Measurements from ENCODE around the gene BCL11A. TPM values are rescaled to one million over a fixed set of nuclear protein-coding genes. Genes with fewer than 3 reads are reported as not detected.
A peak's percentile ranks its signal among the peaks of the same experiment; 100 is the strongest.

The BCL11A gene
- total and polyA plus RNA-seq, 2 of the 13 experiments (the other 11 are each of a cell fraction or from before 2014, with no cell fraction given) = not detected

DNA sequence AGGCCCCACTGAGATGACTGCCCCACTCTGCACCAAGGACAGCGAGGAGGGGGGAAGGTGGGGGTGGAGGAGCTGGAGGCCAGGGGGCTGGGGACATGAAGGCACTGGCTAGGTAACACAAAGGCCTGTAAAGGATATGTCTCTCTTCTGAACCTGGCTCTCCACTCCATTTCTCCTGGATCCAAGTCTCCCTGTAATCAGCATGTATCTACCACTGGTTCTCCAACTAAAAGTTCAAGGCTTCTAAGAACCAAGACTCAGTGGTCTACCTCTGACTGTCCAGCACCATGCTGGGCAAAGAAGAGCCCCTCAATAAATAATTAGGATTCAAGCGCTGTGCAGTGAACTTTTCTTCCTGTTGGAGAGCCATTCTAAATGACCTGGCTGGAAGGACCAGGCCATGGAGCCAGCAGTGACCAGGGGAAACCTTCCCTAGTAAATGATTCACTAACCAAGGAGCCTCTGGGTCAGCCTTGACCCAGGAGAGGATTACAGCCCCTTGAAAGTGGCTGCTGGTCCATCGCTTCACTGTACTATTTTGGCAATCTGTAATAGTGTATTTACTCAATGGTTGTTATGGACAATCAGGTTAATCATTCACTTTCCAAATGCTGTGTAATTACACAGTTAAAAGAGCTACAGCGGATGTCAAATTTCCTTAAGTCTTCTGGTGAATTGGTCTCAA, 73.2 kb downstream of the BCL11A start (continued):
- TF ChIP-seq, protein P1, sequence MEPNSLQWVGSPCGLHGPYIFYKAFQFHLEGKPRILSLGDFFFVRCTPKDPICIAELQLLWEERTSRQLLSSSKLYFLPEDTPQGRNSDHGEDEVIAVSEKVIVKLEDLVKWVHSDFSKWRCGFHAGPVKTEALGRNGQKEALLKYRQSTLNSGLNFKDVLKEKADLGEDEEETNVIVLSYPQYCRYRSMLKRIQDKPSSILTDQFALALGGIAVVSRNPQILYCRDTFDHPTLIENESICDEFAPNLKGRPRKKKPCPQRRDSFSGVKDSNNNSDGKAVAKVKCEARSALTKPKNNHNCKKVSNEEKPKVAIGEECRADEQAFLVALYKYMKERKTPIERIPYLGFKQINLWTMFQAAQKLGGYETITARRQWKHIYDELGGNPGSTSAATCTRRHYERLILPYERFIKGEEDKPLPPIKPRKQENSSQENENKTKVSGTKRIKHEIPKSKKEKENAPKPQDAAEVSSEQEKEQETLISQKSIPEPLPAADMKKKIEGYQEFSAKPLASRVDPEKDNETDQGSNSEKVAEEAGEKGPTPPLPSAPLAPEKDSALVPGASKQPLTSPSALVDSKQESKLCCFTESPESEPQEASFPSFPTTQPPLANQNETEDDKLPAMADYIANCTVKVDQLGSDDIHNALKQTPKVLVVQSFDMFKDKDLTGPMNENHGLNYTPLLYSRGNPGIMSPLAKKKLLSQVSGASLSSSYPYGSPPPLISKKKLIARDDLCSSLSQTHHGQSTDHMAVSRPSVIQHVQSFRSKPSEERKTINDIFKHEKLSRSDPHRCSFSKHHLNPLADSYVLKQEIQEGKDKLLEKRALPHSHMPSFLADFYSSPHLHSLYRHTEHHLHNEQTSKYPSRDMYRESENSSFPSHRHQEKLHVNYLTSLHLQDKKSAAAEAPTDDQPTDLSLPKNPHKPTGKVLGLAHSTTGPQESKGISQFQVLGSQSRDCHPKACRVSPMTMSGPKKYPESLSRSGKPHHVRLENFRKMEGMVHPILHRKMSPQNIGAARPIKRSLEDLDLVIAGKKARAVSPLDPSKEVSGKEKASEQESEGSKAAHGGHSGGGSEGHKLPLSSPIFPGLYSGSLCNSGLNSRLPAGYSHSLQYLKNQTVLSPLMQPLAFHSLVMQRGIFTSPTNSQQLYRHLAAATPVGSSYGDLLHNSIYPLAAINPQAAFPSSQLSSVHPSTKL (CRISPR knock-in tag; IDR thresholded peaks at IDR 0.05) = peak; percentile 98
- TF ChIP-seq ZNF556 (CRISPR knock-in tag; IDR thresholded peaks at IDR 0.05; ENCODE audit: borderline replicate concordance) (peak; percentile 53; the same call in 1 of the 2 replicates), HOXD1 (CRISPR knock-in tag; IDR thresholded peaks at IDR 0.05) (peak; percentile 93), ZNF451 (CRISPR knock-in tag; IDR thresholded peaks at IDR 0.05) (no peak), GPN1 (CRISPR knock-in tag; IDR thresholded peaks at IDR 0.05; ENCODE audit: borderline replicate concordance) (no peak), ZNF746 (CRISPR knock-in tag; IDR thresholded peaks at IDR 0.05) (no peak), ZFP36L2 (CRISPR knock-in tag; IDR thresholded peaks at IDR 0.05) (no peak), GABPB1 (CRISPR knock-in tag; IDR thresholded peaks at IDR 0.05) (peak; percentile 15; the same call in 1 of the 2 replicates), HHEX (CRISPR knock-in tag; IDR thresholded peaks at IDR 0.05) (peak; percentile 94), HNRNPLL (IDR thresholded peaks at IDR 0.05; ENCODE audit: low read depth, low read length, poor library complexity, severe bottlenecking) (no peak), ZNF24 (IDR thresholded peaks at IDR 0.05) (no peak), ZNF337 (CRISPR knock-in tag; IDR thresholded peaks at IDR 0.05; ENCODE audit: borderline replicate concordance, low read depth) (no peak), SRSF1 (optimal IDR thresholded peaks at IDR 0.05; ENCODE audit: low read depth, low read length) (no peak), ZBTB21 (CRISPR knock-in tag; IDR thresholded peaks at IDR 0.05) (no peak), SMARCC2 (IDR thresholded peaks at IDR 0.05) (no peak)
- TF ChIP-seq, protein P2, sequence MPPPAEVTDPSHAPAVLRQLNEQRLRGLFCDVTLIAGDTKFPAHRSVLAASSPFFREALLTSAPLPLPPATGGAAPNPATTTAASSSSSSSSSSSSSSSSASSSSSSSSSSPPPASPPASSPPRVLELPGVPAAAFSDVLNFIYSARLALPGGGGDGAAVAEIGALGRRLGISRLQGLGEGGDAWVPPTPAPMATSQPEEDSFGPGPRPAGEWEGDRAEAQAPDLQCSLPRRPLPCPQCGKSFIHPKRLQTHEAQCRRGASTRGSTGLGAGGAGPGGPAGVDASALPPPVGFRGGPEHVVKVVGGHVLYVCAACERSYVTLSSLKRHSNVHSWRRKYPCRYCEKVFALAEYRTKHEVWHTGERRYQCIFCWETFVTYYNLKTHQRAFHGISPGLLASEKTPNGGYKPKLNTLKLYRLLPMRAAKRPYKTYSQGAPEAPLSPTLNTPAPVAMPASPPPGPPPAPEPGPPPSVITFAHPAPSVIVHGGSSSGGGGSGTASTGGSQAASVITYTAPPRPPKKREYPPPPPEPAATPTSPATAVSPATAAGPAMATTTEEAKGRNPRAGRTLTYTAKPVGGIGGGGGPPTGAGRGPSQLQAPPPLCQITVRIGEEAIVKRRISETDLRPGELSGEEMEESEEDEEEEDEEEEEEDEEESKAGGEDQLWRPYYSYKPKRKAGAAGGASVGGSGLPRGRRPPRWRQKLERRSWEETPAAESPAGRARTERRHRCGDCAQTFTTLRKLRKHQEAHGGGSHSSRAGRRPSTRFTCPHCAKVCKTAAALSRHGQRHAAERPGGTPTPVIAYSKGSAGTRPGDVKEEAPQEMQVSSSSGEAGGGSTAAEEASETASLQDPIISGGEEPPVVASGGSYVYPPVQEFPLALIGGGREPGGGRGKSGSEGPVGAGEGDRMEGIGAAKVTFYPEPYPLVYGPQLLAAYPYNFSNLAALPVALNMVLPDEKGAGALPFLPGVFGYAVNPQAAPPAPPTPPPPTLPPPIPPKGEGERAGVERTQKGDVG (CRISPR knock-in tag; IDR thresholded peaks at IDR 0.05; ENCODE audit: borderline replicate concordance) = no peak
- TF ChIP-seq, protein P3, sequence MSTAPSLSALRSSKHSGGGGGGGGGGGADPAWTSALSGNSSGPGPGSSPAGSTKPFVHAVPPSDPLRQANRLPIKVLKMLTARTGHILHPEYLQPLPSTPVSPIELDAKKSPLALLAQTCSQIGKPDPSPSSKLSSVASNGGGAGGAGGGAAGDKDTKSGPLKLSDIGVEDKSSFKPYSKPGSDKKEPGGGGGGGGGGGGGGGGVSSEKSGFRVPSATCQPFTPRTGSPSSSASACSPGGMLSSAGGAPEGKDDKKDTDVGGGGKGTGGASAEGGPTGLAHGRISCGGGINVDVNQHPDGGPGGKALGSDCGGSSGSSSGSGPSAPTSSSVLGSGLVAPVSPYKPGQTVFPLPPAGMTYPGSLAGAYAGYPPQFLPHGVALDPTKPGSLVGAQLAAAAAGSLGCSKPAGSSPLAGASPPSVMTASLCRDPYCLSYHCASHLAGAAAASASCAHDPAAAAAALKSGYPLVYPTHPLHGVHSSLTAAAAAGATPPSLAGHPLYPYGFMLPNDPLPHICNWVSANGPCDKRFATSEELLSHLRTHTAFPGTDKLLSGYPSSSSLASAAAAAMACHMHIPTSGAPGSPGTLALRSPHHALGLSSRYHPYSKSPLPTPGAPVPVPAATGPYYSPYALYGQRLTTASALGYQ (CRISPR knock-in tag; IDR thresholded peaks at IDR 0.05) = peak; percentile 85

Measured in HepG2 (cell line).